ENCODE data around the gene PINLYP.

- TF ChIP-seq GATA2 (IDR thresholded peaks at IDR 0.05; ENCODE audit: low read depth, low read length) = no peak
- no peak for TF ChIP-seq GATA3 (IDR thresholded peaks at IDR 0.05; ENCODE audit: low read depth, low read length)
Observed at GRCh38 chr19:43628646-43629326, 53.2 kb downstream of the PINLYP start.

Measured in SH-SY5Y (cell line).